GM13976 (cell line): ENCODE data around the gene TMEM14A.
"Not testable (repeated sequence)": the region's sequence is repeated elsewhere in the genome, so short reads cannot be mapped to it uniquely, and the experiment has no call there.

ENCODE experiments used
- DNase-seq: peaks from one replicate; pipeline ENCODE4 v3.0.0; 2012; ENCODE audit warnings: low spot score
- in situ Hi-C: fragments of 300-500 bp; cut with MboI; formaldehyde crosslinking; loops from one replicate; pipeline ENCODE4 v1.12.0; 2022; ENCODE audit warnings: low sequenced_read_pairs, mixed read lengths, inconsistent platforms; ENCODE audit not compliant: unreplicated experiment
- TF ChIP-seq, protein P1 (sequence below): IDR thresholded peaks from 2 replicates; pipeline ENCODE4 v1.5.1; 2012; ENCODE audit warnings: borderline replicate concordance, mild to moderate bottlenecking; ENCODE audit not compliant: insufficient read depth; ENCODE audit errors: extremely low read depth, missing control alignments, control extremely low read depth

Gene TMEM14A

DNA sequence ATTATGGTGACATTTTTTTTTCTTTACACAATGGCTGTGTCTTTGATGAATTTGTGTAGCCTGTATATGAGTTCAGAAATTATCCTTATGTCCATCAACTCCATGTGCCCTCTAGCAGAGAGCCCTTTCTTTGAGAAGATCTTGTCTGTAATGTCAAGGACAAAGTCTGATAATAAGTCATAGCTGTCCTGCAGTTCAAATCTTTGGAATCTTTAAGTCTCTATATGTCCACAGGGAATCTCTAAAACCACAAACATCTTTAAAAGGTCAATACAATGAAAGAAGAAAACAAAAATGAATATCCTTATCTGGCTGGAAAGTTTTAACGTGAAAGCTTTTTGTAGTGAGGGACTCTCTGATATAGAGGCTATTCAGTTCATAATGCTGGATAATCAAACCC, 16.9 kb upstream of the TMEM14A start:
- DNase-seq, result no peak
- TF ChIP-seq, protein P1, sequence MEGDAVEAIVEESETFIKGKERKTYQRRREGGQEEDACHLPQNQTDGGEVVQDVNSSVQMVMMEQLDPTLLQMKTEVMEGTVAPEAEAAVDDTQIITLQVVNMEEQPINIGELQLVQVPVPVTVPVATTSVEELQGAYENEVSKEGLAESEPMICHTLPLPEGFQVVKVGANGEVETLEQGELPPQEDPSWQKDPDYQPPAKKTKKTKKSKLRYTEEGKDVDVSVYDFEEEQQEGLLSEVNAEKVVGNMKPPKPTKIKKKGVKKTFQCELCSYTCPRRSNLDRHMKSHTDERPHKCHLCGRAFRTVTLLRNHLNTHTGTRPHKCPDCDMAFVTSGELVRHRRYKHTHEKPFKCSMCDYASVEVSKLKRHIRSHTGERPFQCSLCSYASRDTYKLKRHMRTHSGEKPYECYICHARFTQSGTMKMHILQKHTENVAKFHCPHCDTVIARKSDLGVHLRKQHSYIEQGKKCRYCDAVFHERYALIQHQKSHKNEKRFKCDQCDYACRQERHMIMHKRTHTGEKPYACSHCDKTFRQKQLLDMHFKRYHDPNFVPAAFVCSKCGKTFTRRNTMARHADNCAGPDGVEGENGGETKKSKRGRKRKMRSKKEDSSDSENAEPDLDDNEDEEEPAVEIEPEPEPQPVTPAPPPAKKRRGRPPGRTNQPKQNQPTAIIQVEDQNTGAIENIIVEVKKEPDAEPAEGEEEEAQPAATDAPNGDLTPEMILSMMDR, result no peak
- in situ Hi-C loops, result no loop called here

DNA sequence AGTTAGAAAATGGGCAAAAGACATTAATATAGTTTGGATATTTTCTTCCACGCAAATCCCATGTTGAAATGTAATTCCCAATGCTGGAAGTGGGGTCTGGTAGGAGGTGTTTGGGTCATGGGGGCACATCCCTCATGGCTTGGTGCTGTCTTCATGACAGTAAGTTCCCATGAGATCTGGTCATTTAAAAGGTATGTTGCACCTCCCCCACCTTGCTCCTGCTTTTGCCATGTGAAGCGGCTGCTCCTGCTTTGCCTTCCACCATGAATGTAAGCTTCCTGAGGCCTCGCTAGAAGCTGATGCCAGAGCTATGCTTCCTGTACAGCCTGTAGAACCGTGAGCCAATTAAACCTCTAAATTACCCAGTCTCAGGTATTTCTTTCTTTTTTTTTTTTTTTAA, 16.3 kb upstream of the TMEM14A start:
- TF ChIP-seq, protein P1, result no peak
- no peak for DNase-seq
- in situ Hi-C loops, result no loop called here

DNA sequence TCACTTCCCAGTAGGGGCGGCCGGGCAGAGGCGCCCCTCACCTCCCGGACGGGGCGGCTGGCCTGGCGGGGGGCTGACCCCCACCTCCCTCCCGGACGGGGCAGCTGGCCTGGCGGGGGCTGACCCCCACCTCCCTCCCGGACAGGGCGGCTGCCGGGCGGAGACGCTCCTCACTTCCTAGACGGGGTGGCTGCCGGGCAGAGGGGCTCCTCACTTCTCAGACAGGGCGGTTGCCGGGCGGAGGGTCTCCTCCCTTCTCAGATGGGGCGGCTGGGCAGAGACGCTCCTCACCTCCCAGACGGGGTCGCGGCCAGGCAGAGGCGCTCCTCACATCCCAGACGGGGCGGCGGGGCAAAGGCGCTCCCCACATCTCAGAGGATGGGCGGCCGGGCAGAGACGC, 15.0 kb upstream of the TMEM14A start:
- DNase-seq, in situ Hi-C loops: not testable (repeated sequence)

GRCh38 chr6:52657870-52658269, 13.0 kb upstream of the TMEM14A start:
- TF ChIP-seq, protein P1, result no peak
- in situ Hi-C loops, result no loop called here
- no peak for DNase-seq

DNA sequence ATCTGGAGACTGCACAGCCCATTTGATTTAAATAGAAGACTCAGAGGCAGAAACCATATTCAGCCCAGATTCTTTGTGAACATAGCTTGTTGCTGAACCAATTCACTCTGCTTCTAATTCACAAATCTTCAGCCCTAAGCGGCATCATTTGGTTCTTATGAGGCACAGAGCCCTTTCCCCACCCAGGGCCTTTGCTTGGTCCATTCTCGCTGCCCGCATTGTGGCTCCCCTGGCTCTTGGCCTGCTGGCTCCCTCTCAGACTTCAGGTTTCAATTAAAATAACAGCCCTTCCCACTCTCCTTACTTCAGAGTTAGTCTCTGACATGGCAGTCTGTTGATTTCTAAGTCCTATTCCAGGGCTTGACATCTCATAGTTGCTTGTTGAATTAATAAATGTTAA, 9.4 kb upstream of the TMEM14A start:
- in situ Hi-C loops, result loop anchor here (10.0 kb wide), 1 partner anchor 377 kb away; the partner anchor contains the start of gene MCM3
- no peak for DNase-seq
- TF ChIP-seq, protein P1, result no peak

DNA sequence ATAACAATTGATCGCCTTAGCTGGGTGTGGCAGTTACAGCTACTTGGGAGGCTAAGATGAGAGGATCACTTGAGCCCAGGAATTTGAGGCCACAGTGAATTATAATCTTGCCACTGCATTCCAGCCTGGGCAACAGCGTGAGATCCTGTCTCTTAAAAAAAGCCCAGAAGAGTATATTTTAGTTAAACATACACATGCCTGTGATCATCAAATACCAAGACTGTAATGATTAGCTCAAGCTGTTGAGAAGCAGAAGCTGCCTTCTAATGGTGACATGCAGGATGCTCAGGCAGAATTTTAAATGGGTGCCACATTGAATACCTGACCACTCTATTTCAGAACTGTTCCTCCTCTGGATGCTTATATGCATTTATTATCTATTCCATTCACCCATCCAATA, 8.9 kb upstream of the TMEM14A start:
- in situ Hi-C loops, result loop anchor here (10.0 kb wide), 1 partner anchor 377 kb away; the partner anchor contains the start of gene MCM3
- no peak for DNase-seq
- TF ChIP-seq, protein P1, result no peak

- in situ Hi-C loops, result loop anchor here (10.0 kb wide), 1 partner anchor 379 kb away; the partner anchor contains the start of gene MCM3
- peak; percentile 74 for DNase-seq
- TF ChIP-seq, protein P1, result peak; percentile 70
These were observed 7.6 kb upstream of the TMEM14A start for GRCh38 chr6:52663120-52663935.
